Epithelial cell of prostate (primary cell): ENCODE data around the gene SLC1A2.

Experiments used
- DNase-seq: peaks from one replicate; pipeline ENCODE4 v3.0.0-alpha.2; 2011; ENCODE audit warnings: low read depth, low spot score
- H3K27ac ChIP-seq: fragments of 450-650 bp; 2 replicates; pipeline ENCODE4 v1.5.1; 2017; ENCODE audit warnings: mild to moderate bottlenecking

SLC1A2 gene

GRCh38 chr11:35381709-35382322 is 37.5 kb downstream of the SLC1A2 start:
- DNase-seq = no peak
- H3K27ac ChIP-seq = no peak overlapping the region

GRCh38 chr11:35380603-35381002 is 38.8 kb downstream of the SLC1A2 start:
- DNase-seq = no peak
- no peak overlapping the region for H3K27ac ChIP-seq

- no peak for DNase-seq
- H3K27ac ChIP-seq = no peak overlapping the region
Observed at GRCh38 chr11:35377262-35377661, 42.1 kb downstream of the SLC1A2 start.

- DNase-seq = no peak
- no peak overlapping the region for H3K27ac ChIP-seq
Observed at GRCh38 chr11:35376613-35377012, 42.7 kb downstream of the SLC1A2 start.

GRCh38 chr11:35376118-35376510 is 43.2 kb downstream of the SLC1A2 start:
- no peak for DNase-seq
- no peak overlapping the region for H3K27ac ChIP-seq

- DNase-seq = no peak
- H3K27ac ChIP-seq = no peak overlapping the region
Observed at GRCh38 chr11:35375332-35376117, 43.8 kb downstream of the SLC1A2 start.

GRCh38 chr11:35373284-35373933 is 45.9 kb downstream of the SLC1A2 start:
- H3K27ac ChIP-seq = no peak overlapping the region
- no peak for DNase-seq

- H3K27ac ChIP-seq = no peak overlapping the region
- no peak for DNase-seq
Observed at GRCh38 chr11:35372565-35373283, 46.6 kb downstream of the SLC1A2 start.

GRCh38 chr11:35367491-35367890 is 51.9 kb downstream of the SLC1A2 start:
- H3K27ac ChIP-seq = no peak overlapping the region
- no peak for DNase-seq

- no peak overlapping the region for H3K27ac ChIP-seq
- DNase-seq = no peak
Observed at GRCh38 chr11:35366798-35367197, 52.6 kb downstream of the SLC1A2 start.

GRCh38 chr11:35365961-35366360 is 53.4 kb downstream of the SLC1A2 start:
- H3K27ac ChIP-seq = no peak overlapping the region
- DNase-seq = no peak

GRCh38 chr11:35365395-35365794 is 54.0 kb downstream of the SLC1A2 start:
- no peak for DNase-seq

GRCh38 chr11:35363854-35364780 is 55.2 kb downstream of the SLC1A2 start:
- peak; percentile 14 for DNase-seq
- no peak overlapping the region for H3K27ac ChIP-seq

More at GRCh38 chr11:35365395-35365794, 54.0 kb downstream of the SLC1A2 start:
- no peak overlapping the region for H3K27ac ChIP-seq

- no peak for DNase-seq
- no peak overlapping the region for H3K27ac ChIP-seq
Observed at GRCh38 chr11:35363246-35363801, 56.0 kb downstream of the SLC1A2 start.

GRCh38 chr11:35362521-35362980 is 56.8 kb downstream of the SLC1A2 start:
- H3K27ac ChIP-seq = no peak overlapping the region
- no peak for DNase-seq

GRCh38 chr11:35360055-35360530 is 59.3 kb downstream of the SLC1A2 start:
- no peak for DNase-seq
- H3K27ac ChIP-seq = no peak overlapping the region

GRCh38 chr11:35359321-35360054 is 59.9 kb downstream of the SLC1A2 start:
- no peak for DNase-seq
- H3K27ac ChIP-seq = no peak overlapping the region

- DNase-seq = no peak
- no peak overlapping the region for H3K27ac ChIP-seq
Observed at GRCh38 chr11:35358391-35358790, 61.0 kb downstream of the SLC1A2 start.
